Stomach (tissue), 9 donors: Measurements from ENCODE around the gene GOLGB1. TPM values are rescaled to one million over a fixed set of nuclear protein-coding genes. Genes with fewer than 3 reads are reported as not detected.

Source experiments
- DNase-seq, 2 donors: peaks; one replicate each; pipeline versions ENCODE4 v3.0.0 to v3.0.0-alpha.2; 2013 to 2019
- H3K27ac ChIP-seq, 5 donors: fragments of 200-600 bp in 4 of 5; sonication (generic) in 4 of 5; one replicate each; pipeline ENCODE4 v1.5.1; 2013 to 2019; ENCODE audit warnings: mild to moderate bottlenecking in 1 of 5, moderate library complexity in 1 of 5
- H3K27me3 ChIP-seq, 3 donors: fragments of 200-600 bp; sonication (generic); one replicate each; pipeline ENCODE4 v1.5.1; 2017 to 2019; ENCODE audit warnings: mixed run types in 1 of 3
- H3K36me3 ChIP-seq, 4 donors: fragments of 200-600 bp; sonication (generic); 1 replicate in 3 of 4; 2 replicates in 1 of 4; pipeline ENCODE4 v1.5.1; 2016 to 2019
- H3K4me1 ChIP-seq, 4 donors: fragments of 200-600 bp; sonication (generic); one replicate each; pipeline ENCODE4 v1.5.1; 2016 to 2019
- H3K4me3 ChIP-seq, 4 donors: fragments of 200-600 bp; sonication (generic) in 3 of 4; one replicate each; pipeline ENCODE4 v1.5.1; 2016 to 2019; ENCODE audit warnings: mild to moderate bottlenecking in 1 of 4
- H3K9me3 ChIP-seq, 4 donors: fragments of 200-600 bp; sonication (generic); one replicate each; pipeline ENCODE4 v1.5.1; 2016 to 2019
- EP300 ChIP-seq: sonication (generic); formaldehyde crosslinking; IDR thresholded peaks from one replicate; pipeline ENCODE4 v1.6.1; 2017; ENCODE audit warnings: antibody characterized with exemption
- POLR2A ChIP-seq, 4 donors: fragments of 450-650 bp; IDR thresholded peaks; one replicate each; pipeline ENCODE4 v1.6.1; 2016; ENCODE audit warnings: antibody characterized with exemption in 4 of 4, control low read depth in 2 of 4, mild to moderate bottlenecking in 1 of 4, moderate library complexity in 1 of 4
- POLR2AphosphoS5 ChIP-seq, 3 donors: sonication (generic); formaldehyde crosslinking; IDR thresholded peaks; one replicate each; pipeline ENCODE4 v1.6.1; 2016; ENCODE audit warnings: antibody characterized with exemption in 3 of 3
- WGBS, 5 donors: extraction: QIAGEN DNeasy Blood & Tissue Kit in 3 of 5; methylation state at CpG; one replicate each; pipeline versions ENCODE4 v1.1.5 to v1.1.7; 2013 to 2018; 5-methylcytosine and 5-hydroxymethylcytosine counted together
- intact Hi-C: fragments of 100-400 bp; cut with DNase I; formaldehyde crosslinking; loops from one replicate; pipeline ENCODE4 v1.15.1; 2023; ENCODE audit warnings: low total_unique reads
- polyA plus RNA-seq, 3 donors: library from polyadenylated mRNA; stranded (reverse); fragments of 200-250 nt; gene quantifications; one replicate each; pipeline ENCODE4 v1.2.3, GENCODE V29; 2013
- total RNA-seq, 5 donors: library from RNA; depleted of rRNA; stranded (reverse); fragments of >200 nt; gene quantifications; one replicate each; pipeline versions ENCODE4 v1.1.0 to v1.2.3, GENCODE V29; 2014 to 2016
- TF ChIP-seq, protein P1 (sequence below), 7 experiments: fragments of 450-650 bp in 4 of 7; fragments of 200-600 bp in 3 of 7; sonication (generic) in 3 of 7; IDR thresholded peaks; one replicate each; pipeline ENCODE4 v1.5.1; 2016 to 2019; ENCODE audit warnings: antibody characterized with exemption in 7 of 7, control low read depth in 2 of 7, mild to moderate bottlenecking in 1 of 7
- donor health status: healthy with polysubstance abuse.
- donor health status: Bipolar disorder and iron deficiency.
- donor health status: healthy.

The GOLGB1 gene
- total and polyA plus RNA-seq, 8 donors, result 6.7 to 81.1 (median 56.2) TPM

DNA sequence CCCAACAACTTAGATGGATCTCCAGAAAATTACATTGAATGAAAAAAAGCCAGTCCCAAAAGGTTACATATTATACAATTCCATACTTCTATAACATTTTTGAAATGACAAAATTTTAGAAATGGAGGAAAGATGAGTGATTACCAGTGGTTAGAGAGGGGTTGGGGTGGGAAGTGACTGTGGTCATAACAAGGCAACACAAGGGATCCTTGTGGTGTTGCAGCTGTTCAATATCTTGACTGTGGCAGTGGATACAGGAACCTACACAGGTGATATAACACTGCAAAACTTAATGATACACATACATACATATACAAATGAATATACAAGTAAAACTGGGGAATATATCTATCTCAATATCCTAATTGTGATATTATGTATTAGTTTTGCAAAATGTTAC lies 9.6 kb downstream of the GOLGB1 start:
- intact Hi-C loops, result no loop called here
- H3K36me3 ChIP-seq, result no peaks in the 10 kb centered on the region
- DNase-seq, result no peak
- H3K27me3 ChIP-seq, result no peaks in the 10 kb centered on the region
- peaks cover 0 to 10% (median 2%) of the 10 kb centered on the region in 4 donors for H3K9me3 ChIP-seq
- H3K4me3 ChIP-seq, result no peak overlapping the region
- TF ChIP-seq POLR2AphosphoS5 (IDR thresholded peaks at IDR 0.05) (no peak), POLR2A (IDR thresholded peaks at IDR 0.05) (no peak), EP300 (no peak)
- TF ChIP-seq, protein P1, sequence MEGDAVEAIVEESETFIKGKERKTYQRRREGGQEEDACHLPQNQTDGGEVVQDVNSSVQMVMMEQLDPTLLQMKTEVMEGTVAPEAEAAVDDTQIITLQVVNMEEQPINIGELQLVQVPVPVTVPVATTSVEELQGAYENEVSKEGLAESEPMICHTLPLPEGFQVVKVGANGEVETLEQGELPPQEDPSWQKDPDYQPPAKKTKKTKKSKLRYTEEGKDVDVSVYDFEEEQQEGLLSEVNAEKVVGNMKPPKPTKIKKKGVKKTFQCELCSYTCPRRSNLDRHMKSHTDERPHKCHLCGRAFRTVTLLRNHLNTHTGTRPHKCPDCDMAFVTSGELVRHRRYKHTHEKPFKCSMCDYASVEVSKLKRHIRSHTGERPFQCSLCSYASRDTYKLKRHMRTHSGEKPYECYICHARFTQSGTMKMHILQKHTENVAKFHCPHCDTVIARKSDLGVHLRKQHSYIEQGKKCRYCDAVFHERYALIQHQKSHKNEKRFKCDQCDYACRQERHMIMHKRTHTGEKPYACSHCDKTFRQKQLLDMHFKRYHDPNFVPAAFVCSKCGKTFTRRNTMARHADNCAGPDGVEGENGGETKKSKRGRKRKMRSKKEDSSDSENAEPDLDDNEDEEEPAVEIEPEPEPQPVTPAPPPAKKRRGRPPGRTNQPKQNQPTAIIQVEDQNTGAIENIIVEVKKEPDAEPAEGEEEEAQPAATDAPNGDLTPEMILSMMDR (IDR thresholded peaks at IDR 0.05), result no peak
- no peak overlapping the region for H3K27ac ChIP-seq
- peaks cover 0 to 56% (median 11%) of the 10 kb centered on the region in 4 donors for H3K4me1 ChIP-seq

DNA sequence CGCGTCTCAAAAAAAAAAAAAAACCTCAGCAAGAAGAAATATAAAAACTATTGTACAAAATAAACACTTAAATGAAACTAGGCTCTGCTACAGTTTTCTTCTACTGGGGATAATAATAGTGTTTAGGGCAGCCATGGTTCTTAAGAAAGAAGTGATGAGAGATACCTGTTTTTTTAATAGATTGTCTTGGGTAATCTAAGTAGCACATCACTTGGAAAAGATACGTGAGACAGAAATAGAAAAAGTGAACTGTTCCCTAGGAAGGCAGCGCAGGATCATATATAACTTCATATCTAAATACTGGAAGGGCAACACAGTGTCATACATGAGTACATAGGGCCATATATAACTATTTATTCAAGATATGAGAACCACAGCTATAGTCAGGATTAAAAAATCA lies 11.9 kb downstream of the GOLGB1 start:
- intact Hi-C loops, result no loop called here
- Histone ChIP-seq H3K27ac (no peak overlapping the region), H3K4me3 (no peak overlapping the region), H3K27me3 (no peaks in the 10 kb centered on the region), H3K4me1 (peaks cover 0 to 56% (median 14%) of the 10 kb centered on the region in 4 donors), H3K9me3 (peaks cover 0 to 6% (median 2%) of the 10 kb centered on the region in 4 donors), H3K36me3 (no peaks in the 10 kb centered on the region)
- 83 to 89% (median 86%) methylated on average over 4 of the region's 4 CpGs for WGBS, 5 donors
- no peak for DNase-seq
- TF ChIP-seq EP300 (no peak), POLR2A (IDR thresholded peaks at IDR 0.05) (no peak), POLR2AphosphoS5 (IDR thresholded peaks at IDR 0.05) (no peak)
- TF ChIP-seq, protein P1 (IDR thresholded peaks at IDR 0.05), result no peak

DNA sequence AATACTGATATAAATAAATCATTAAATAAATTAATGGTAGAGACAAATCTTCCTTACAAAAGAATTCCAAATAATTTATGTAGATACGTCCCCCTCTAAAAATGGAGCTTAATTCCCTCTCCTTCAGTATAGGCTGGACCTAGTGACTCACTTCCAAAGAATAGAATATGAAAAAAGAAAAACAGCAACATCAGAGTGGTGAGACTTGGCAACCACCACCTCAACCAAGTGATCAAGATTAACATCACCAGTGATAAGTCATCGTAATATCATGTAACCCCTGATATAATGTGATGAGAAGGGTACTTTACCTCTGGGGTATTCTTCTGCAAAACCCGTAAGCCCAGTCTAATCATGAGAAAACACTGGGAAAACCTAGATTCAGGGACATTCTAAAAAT lies 13.4 kb downstream of the GOLGB1 start:
- Histone ChIP-seq H3K9me3 (no peaks in the 10 kb centered on the region), H3K4me1 (peaks cover 0 to 68% (median 16%) of the 10 kb centered on the region in 4 donors), H3K4me3 (no peak overlapping the region), H3K27ac (no peak overlapping the region), H3K27me3 (no peaks in the 10 kb centered on the region), H3K36me3 (no peaks in the 10 kb centered on the region)
- TF ChIP-seq POLR2A (IDR thresholded peaks at IDR 0.05) (no peak), POLR2AphosphoS5 (IDR thresholded peaks at IDR 0.05) (no peak), EP300 (no peak)
- TF ChIP-seq, protein P1 (IDR thresholded peaks at IDR 0.05), result no peak
- WGBS, 5 donors, result 72 to 94% (median 82%) methylated on average over 3 of the region's 3 CpGs
- DNase-seq, result no peak
- intact Hi-C loops, result no loop called here

DNA sequence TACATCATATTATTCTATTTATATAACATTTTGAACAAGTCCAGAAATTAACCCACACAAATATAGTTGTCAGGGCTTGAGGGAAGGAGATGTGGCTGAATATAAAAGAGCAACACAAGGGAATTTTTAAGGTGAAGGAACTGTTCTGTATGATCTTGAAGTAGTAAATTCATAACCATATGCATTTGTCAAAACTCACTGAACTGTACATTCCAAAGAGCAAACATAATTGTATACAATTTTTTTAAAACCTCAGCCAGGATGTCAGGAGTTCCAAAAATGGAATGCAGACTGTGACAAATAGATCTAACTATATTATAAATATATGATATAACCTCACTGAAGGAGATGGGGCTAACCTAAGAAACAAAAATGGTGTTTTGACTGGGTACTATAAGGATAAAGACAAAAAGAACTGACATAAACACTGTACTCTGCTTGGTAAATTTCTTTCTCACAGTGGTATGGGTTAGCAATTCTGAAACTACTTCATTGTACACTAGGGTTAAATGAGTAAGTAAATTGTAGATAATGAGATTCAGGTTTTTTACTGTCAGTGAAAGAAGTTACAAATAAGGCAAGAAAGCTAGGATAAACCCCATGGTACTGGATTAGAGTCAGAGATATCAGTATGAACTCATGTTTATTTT lies 14.4 kb downstream of the GOLGB1 start:
- H3K4me1 ChIP-seq, result peaks cover 0 to 69% (median 20%) of the 10 kb centered on the region in 4 donors
- H3K27ac ChIP-seq, result no peak overlapping the region
- intact Hi-C loops, result no loop called here
- H3K4me3 ChIP-seq, result no peak overlapping the region
- no peaks in the 10 kb centered on the region for H3K27me3 ChIP-seq
- H3K9me3 ChIP-seq, result no peaks in the 10 kb centered on the region
- no peak for TF ChIP-seq EP300
- no peak for TF ChIP-seq POLR2AphosphoS5 (IDR thresholded peaks at IDR 0.05)
- TF ChIP-seq, protein P1 (IDR thresholded peaks at IDR 0.05), result no peak
- TF ChIP-seq POLR2A (IDR thresholded peaks at IDR 0.05), result no peak
- peaks cover 0 to 5% (median 1%) of the 10 kb centered on the region in 4 donors for H3K36me3 ChIP-seq
- DNase-seq, result no peak
